ENCODE data around the gene PPP1R11.
"Not testable (repeated sequence)": the region's sequence is repeated elsewhere in the genome, so short reads cannot be mapped to it uniquely, and the experiment has no call there.

PPP1R11 gene

DNA sequence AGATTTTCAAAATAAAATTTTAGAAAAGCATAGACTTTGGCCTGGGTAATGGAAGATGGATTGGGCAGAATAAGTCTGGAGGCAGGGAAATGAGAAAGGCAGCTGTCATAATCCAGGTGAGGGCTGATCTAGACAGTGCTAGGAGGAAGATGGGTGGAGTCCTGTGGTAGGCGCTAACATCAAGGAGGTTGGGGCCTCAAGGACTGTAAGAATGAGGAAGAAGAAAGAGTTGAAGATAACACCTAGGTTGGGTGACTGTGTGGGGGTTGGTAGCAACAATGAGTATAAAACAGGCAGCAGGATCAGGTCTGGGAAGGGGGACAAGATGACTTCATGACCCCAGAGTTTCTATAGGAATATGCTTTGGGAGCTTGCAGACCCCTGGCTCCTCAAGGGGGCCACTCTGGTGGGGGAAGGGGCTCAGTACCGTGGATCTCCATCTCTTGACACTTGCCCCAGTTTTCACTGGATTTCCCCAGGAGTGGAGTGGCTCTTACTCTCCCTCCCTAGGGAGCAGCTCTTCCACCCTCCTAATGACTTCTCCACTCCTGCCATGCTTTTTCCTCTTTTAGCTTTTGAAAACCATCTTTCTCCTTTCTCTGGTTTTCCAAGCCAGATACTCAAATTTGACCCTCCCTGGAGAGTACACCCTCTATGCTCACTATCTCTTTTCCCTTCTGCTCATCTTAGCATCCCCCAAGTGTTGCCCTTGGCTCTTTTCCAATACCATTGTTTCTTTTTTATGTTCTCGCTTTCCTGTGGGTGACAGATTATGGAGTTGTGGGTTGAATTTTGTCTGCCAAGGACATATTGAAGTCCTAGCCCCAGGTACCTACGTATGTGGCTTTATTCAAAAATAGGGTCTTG, 31.1 kb downstream of the PPP1R11 start:
- DNase-seq (ENCODE audit: low read depth): no peak

- no peak for DNase-seq (ENCODE audit: low read depth)
These were observed 33.2 kb downstream of the PPP1R11 start for GRCh38 chr6:30100154-30100553.

DNA sequence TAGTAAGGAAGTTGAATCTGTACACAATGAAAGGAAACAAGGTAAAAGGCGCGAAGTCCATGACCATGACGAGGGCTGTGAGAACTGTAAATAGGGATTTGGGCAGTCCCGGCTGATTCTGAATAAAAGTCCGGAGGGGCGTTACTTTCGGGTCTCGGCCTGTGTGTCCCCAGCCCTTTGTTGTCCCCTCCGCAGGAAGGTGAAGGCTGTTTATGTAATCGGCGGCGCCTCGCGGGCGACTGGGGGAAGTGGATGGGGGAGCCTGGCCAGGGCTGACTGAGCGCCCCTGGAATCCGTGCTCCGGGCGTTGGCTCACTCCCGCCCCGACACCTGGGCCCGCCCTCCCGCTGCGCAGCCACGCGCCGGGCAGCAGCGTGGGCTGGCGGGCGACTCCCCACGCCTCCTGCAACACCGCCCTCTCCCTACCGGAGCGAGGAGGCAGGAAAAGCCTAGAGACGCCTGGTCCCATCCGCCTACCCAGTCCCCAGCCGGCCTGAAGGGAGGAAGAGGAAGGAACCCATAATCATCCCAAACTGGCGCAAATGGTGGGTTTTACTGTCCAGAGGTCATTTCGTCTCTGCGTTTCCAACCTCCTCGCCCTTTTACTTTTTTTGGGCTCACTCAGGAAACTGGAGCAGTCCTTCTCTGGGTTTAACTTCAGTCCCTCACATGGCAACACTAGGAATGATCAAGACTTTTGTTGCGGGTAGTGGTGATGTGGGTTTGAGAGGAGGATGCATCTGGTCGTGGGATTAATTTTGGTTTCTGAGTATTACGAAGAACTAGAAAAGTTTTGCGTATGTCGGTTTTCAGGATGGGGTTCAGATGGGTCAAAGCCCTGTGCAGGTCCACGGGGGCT, 33.8 kb downstream of the PPP1R11 start:
- DNase-seq (ENCODE audit: low read depth): no peak

DNA sequence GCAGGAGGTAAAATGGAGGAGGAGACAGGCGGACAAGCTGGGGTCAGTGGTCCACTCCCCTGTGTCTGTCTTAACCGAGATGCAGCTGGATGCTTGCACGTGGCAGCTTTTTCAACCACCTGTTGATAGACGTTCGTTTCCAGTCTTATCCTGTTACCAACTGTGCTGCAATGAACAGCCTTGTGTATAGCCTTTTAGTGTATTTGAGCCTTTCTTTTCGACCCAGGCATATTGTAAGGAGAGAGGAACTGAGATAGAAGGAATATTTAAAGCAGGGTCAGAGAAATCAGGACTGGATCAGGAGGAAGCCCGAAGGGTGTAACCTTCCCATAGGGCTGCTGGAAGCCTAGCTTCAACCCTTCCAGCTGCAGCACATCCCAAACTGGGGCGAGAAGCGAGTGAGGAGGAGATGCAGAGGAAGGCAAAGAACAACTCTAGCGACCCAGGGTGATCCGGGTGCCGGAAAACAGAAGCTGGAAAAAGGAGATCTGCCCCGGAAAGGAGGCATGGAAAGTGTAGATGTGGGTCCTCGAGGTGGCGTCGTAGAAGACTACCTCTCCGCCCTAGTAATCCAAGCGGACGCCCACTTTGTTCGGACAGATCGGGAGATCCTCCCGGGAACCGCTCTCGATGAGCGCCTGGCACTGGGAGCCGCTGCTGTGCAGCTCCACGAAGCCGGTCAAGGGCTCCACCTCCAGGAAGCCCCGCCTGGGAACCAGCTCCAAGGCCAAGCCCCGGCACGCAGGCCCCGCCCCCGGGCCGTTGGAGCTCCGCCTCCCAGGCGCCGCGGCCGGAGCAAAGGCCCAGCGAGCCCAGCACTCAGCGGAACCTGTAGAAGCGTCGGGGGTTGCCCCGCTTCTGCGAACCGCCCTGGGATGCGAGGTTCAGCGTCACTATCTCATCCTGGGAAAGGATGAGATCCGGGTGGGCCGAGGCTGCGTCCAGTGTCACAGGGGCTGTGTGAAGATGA, 34.7 kb downstream of the PPP1R11 start:
- peak; percentile 49 for DNase-seq (ENCODE audit: low read depth)

- DNase-seq (ENCODE audit: low read depth): no peak
These were observed 35.5 kb downstream of the PPP1R11 start for GRCh38 chr6:30102414-30102969.

- peak; percentile 61 for DNase-seq (ENCODE audit: low read depth)
These were observed 36.2 kb downstream of the PPP1R11 start for GRCh38 chr6:30102970-30103871.

GRCh38 chr6:30103872-30104179, 36.8 kb downstream of the PPP1R11 start:
- no peak for DNase-seq (ENCODE audit: low read depth)

GRCh38 chr6:30104661-30105060, 37.7 kb downstream of the PPP1R11 start:
- DNase-seq (ENCODE audit: low read depth): no peak

DNA sequence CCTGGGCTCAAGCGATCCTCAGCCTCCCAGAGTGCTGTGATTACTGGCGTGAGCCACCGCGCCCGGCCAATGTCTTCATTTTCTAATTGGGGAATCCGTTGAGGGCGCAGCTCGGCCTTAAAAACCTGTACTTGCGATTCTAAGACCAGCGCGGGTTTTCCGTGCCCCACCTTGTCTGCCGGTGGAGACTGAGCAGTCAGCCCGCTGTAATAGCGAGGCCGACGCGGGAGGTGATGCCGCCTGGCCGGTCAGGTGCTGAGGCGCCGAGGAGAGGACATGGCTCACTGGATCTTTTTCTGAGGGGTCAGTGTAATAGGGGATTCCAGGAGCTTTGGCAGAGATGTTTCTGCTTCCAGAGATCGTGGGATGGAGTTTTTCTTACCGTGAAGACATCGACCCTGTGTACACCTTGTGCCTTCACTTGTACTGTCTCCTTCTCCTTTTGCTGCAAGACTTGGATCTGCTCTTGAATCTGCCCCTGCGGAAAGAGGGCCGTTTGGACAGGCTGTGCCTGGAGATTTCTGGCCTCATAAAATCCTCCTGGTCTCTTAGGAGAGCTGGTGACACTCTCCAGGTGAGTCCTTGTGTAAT, 44.4 kb downstream of the PPP1R11 start:
- DNase-seq (ENCODE audit: low read depth): no peak

DNA sequence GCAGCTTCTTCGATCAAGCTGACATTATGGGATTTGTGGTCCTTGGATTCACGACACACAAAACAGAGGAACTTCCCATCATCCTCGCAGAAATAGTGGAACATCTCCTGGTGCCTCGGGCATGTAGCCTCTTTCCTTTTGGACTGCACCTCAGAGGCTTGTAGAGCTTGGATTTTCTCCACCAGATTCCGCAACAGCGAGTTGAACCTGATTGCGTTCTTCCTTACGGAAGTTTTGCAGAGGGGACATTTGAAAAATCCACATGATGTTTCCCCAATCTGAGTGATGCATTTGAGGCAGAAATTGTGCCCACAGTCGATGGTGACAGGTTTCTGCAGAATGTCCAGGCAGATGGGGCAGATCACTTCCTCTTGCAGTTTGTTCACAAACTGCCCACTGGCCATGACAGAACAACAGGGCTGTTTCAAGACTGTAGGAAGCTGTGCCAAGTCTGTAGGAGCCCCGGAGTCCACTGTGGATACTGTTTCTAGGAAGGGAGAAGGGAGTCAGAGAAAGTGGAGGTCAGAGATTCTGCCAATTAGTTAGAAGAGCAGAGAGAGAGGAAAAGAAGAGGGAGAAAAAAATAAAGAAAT, 45.5 kb downstream of the PPP1R11 start:
- no peak for DNase-seq (ENCODE audit: low read depth)

- no peak for DNase-seq (ENCODE audit: low read depth)
These were observed 46.2 kb downstream of the PPP1R11 start, which contains the start of gene TRIM31 for GRCh38 chr6:30113003-30113759. Gene TRIM31 (minus strand): TSS chr6:30113090. CDS start chr6:30112805, 285 bp downstream.

- no peak for DNase-seq (ENCODE audit: low read depth)
These were observed 46.8 kb downstream of the PPP1R11 start for GRCh38 chr6:30113841-30114240.

DNA sequence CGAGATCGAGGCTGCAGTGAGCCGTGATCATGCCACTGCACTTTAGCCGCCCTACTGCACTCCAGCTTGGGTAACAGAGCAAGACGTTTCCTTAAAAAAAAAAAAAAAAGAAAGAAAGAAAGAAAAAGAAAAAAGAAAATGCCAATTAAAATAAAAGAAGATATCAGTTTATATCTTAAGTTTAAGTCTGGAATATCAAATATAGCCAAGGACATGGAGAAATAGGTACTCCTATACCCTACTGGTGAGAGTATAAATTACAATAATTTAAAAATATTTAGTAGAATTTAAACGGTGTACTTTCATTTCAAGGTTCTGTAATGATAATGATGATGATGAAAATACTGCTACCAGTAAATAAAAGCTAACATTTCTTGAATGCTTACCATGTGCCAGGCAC, 49.7 kb downstream of the PPP1R11 start:
- DNase-seq (ENCODE audit: low read depth): no peak

GRCh38 chr6:30118691-30119090, 51.7 kb downstream of the PPP1R11 start:
- not testable (repeated sequence) for DNase-seq (ENCODE audit: low read depth)
